Measurements from ENCODE around the gene BICC1. TPM values are rescaled to one million over a fixed set of nuclear protein-coding genes. Genes with fewer than 3 reads are reported as not detected.

The BICC1 gene
- total RNA-seq, 1 experiment from 2014 or later, result 0.67 TPM

- H3K4me3 ChIP-seq (ENCODE audit: low read depth in 2 of 2, low read length in 2 of 2), result no peak overlapping the region
- H3K4me1 ChIP-seq (ENCODE audit: control insufficient read depth, insufficient read depth, low read length), result no peaks in the 10 kb centered on the region
- no peak overlapping the region for H3K27ac ChIP-seq (ENCODE audit: low read length)
- intact Hi-C loops (cut with micrococcal nuclease; ENCODE audit: unreplicated experiment), result no loop called here
- peaks cover 4% of the 10 kb centered on the region; the same call in 1 of the 2 replicates for H3K27me3 ChIP-seq (ENCODE audit: control insufficient read depth, insufficient read depth, low read length)
- in situ Hi-C loops (cut with HindIII; ENCODE audit: low pct_unique_long_range_greater_than_20kb, low sequenced_read_pairs), result no loop called here
- no peaks in the 10 kb centered on the region for H3K36me3 ChIP-seq (ENCODE audit: control insufficient read depth, insufficient read depth, low read length)
- CTCF ChIA-PET, result no interaction called here
- POLR2A ChIA-PET, result no interaction called here
- ATAC-seq (no peak), DNase-seq (ENCODE audit: low read depth, low spot score) (no peak)
- BruUV-seq (replicated peaks), result no TSS peak
- H3K9me3 ChIP-seq (ENCODE audit: control insufficient read depth, insufficient read depth, low read depth, low read length), result no peaks in the 10 kb centered on the region; the same call in 1 of the 2 replicates
- TF ChIP-seq POLR2AphosphoS5 (IDR thresholded peaks at IDR 0.05; ENCODE audit: low read depth, low read length) (no peak), REST (IDR thresholded peaks at IDR 0.05; ENCODE audit: insufficient read depth in 1 of 2, low read depth in 2 of 2, low read length in 1 of 2) (no peak), CTCF (IDR thresholded peaks at IDR 0.05) (no peak), TCF7L2 (IDR thresholded peaks at IDR 0.05; ENCODE audit: low read depth, low read length) (no peak), SIN3A (IDR thresholded peaks at IDR 0.05; ENCODE audit: borderline replicate concordance, insufficient read depth, low read depth, low read length) (no peak)
Measured at GRCh38 chr10:58465629-58466028, 47.0 kb upstream of the BICC1 start.

GRCh38 chr10:58467931-58468635, 44.6 kb upstream of the BICC1 start:
- ChIA-PET CTCF (no interaction called here), POLR2A (no interaction called here)
- no peaks in the 10 kb centered on the region for H3K36me3 ChIP-seq (ENCODE audit: control insufficient read depth, insufficient read depth, low read length)
- no peaks in the 10 kb centered on the region for H3K9me3 ChIP-seq (ENCODE audit: control insufficient read depth, insufficient read depth, low read depth, low read length)
- no peaks in the 10 kb centered on the region for H3K4me1 ChIP-seq (ENCODE audit: control insufficient read depth, insufficient read depth, low read length)
- peaks cover 4% of the 10 kb centered on the region; the same call in 1 of the 2 replicates for H3K27me3 ChIP-seq (ENCODE audit: control insufficient read depth, insufficient read depth, low read length)
- no peak overlapping the region for H3K27ac ChIP-seq (ENCODE audit: low read length)
- no peak for DNase-seq (ENCODE audit: low read depth, low spot score)
- TF ChIP-seq POLR2AphosphoS5 (IDR thresholded peaks at IDR 0.05; ENCODE audit: low read depth, low read length) (no peak), CTCF (IDR thresholded peaks at IDR 0.05) (no peak), TCF7L2 (IDR thresholded peaks at IDR 0.05; ENCODE audit: low read depth, low read length) (no peak), SIN3A (IDR thresholded peaks at IDR 0.05; ENCODE audit: borderline replicate concordance, insufficient read depth, low read depth, low read length) (no peak), REST (IDR thresholded peaks at IDR 0.05; ENCODE audit: insufficient read depth in 1 of 2, low read depth in 2 of 2, low read length in 1 of 2) (no peak)
- intact Hi-C loops (cut with micrococcal nuclease; ENCODE audit: unreplicated experiment), result no loop called here
- H3K4me3 ChIP-seq (ENCODE audit: low read depth in 2 of 2, low read length in 2 of 2), result no peak overlapping the region
- ATAC-seq, result no peak
- BruUV-seq (replicated peaks), result no TSS peak
- in situ Hi-C loops (cut with HindIII; ENCODE audit: low pct_unique_long_range_greater_than_20kb, low sequenced_read_pairs), result no loop called here
